Neural cell (in vitro differentiated cells): ENCODE measurements around the gene ARID4A.

Source experiments
- EZH2 ChIP-seq: fragments of 200-600, 300-800 bp; shearing (Covaris generic), sonication (generic); IDR thresholded peaks from 2 replicates; pipeline ENCODE4 v1.6.1; 2014; ENCODE audit warnings: antibody characterized with exemption, low read length, borderline replicate concordance, mild to moderate bottlenecking; ENCODE audit not compliant: insufficient read depth, poor library complexity, severe bottlenecking
- MXI1 ChIP-seq: fragments of 450-650 bp; conservative IDR thresholded peaks from 2 replicates; pipeline ENCODE4 v1.6.1; 2014; ENCODE audit warnings: antibody characterized with exemption, mild to moderate bottlenecking; ENCODE audit not compliant: poor library complexity, severe bottlenecking
- POLR2AphosphoS5 ChIP-seq: IDR thresholded peaks from 2 replicates; pipeline ENCODE4 v1.6.1; 2012
- RAD21 ChIP-seq: fragments of 450-650 bp; conservative IDR thresholded peaks from 2 replicates; pipeline ENCODE4 v1.6.1; 2014; ENCODE audit warnings: antibody characterized with exemption, mild to moderate bottlenecking, moderate library complexity
- TF ChIP-seq, protein P1 (sequence below): fragments of 450-650 bp; IDR thresholded peaks from 2 replicates; pipeline ENCODE4 v1.5.1; 2014; ENCODE audit warnings: antibody characterized with exemption, mild to moderate bottlenecking, moderate library complexity; ENCODE audit not compliant: poor library complexity, severe bottlenecking

DNA sequence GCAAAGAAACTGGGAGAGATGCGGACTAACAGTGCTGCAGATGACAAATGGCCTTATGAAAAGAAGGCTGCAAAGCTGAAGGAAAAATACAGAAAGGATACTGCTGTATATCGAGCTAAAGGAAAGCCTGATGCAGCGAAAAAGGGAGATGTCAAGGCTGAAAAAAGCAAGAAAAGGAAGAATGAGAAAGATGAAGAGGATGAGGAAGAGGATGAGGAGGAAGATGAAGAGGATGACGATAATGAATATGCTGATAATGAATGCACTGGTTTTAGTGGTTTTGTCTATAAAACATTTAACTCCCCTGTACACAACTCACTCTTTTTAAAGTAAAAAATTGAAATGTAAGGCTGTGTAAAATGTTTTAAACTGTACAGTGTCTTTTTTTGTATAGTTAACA is 13.2 kb upstream of the ARID4A start:
- TF ChIP-seq, protein P1, sequence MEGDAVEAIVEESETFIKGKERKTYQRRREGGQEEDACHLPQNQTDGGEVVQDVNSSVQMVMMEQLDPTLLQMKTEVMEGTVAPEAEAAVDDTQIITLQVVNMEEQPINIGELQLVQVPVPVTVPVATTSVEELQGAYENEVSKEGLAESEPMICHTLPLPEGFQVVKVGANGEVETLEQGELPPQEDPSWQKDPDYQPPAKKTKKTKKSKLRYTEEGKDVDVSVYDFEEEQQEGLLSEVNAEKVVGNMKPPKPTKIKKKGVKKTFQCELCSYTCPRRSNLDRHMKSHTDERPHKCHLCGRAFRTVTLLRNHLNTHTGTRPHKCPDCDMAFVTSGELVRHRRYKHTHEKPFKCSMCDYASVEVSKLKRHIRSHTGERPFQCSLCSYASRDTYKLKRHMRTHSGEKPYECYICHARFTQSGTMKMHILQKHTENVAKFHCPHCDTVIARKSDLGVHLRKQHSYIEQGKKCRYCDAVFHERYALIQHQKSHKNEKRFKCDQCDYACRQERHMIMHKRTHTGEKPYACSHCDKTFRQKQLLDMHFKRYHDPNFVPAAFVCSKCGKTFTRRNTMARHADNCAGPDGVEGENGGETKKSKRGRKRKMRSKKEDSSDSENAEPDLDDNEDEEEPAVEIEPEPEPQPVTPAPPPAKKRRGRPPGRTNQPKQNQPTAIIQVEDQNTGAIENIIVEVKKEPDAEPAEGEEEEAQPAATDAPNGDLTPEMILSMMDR: no peak
- TF ChIP-seq MXI1: no peak
- no peak for TF ChIP-seq EZH2
- TF ChIP-seq POLR2AphosphoS5: no peak
- TF ChIP-seq RAD21: no peak
